WERI-Rb-1 (cell line): ENCODE results near the gene WDR74.
A peak's percentile ranks its signal among the peaks of the same experiment; 100 is the strongest.

Source experiments
- DNase-seq: peaks from one replicate; pipeline ENCODE4 v3.0.0-alpha.2; 2020
- H3K27ac ChIP-seq: fragments of 250-450 bp; sonication (Bioruptor Pico); 2 replicates; pipeline ENCODE4 v1.5.1; 2020; ENCODE audit warnings: mild to moderate bottlenecking, moderate library complexity
- H3K27me3 ChIP-seq: fragments of 250-450 bp; sonication (Bioruptor Pico); 2 replicates; pipeline ENCODE4 v1.5.1; 2021; ENCODE audit warnings: mild to moderate bottlenecking, low read depth, moderate library complexity; ENCODE audit not compliant: insufficient read depth, severe bottlenecking
- H3K36me3 ChIP-seq: fragments of 250-450 bp; sonication (Bioruptor Pico); 2 replicates; pipeline ENCODE4 v1.5.1; 2020; ENCODE audit warnings: mild to moderate bottlenecking, moderate library complexity
- H3K4me3 ChIP-seq: 2 replicates; pipeline ENCODE4 v1.5.1; 2011; ENCODE audit warnings: low read depth, mild to moderate bottlenecking, control low read depth, low read length
- H3K9me3 ChIP-seq: fragments of 250-450 bp; sonication (Bioruptor Pico); 2 replicates; pipeline ENCODE4 v1.5.1; 2021; ENCODE audit warnings: mild to moderate bottlenecking, moderate library complexity; ENCODE audit not compliant: severe bottlenecking
- CTCF ChIP-seq: IDR thresholded peaks from 2 replicates; pipeline ENCODE4 v1.5.1; 2011; ENCODE audit warnings: low read depth, mild to moderate bottlenecking, control low read depth, inconsistent platforms, low read length

The WDR74 gene

GRCh38 chr11:62879235-62879978, 40.0 kb upstream of the WDR74 start:
- Histone ChIP-seq H3K36me3 (peaks cover 87% of the 10 kb centered on the region), H3K27ac (peak overlapping the region; percentile 2; the same call in 1 of the 2 replicates), H3K4me3 (no peak overlapping the region), H3K9me3 (no peaks in the 10 kb centered on the region), H3K27me3 (no peaks in the 10 kb centered on the region)
- no peak for TF ChIP-seq CTCF
- no peak for DNase-seq

- Histone ChIP-seq H3K27me3 (no peaks in the 10 kb centered on the region), H3K9me3 (no peaks in the 10 kb centered on the region), H3K4me3 (no peak overlapping the region), H3K36me3 (peaks cover 86% of the 10 kb centered on the region), H3K27ac (peak overlapping the region; percentile 67)
- TF ChIP-seq CTCF = no peak
- no peak for DNase-seq
These were observed 37.3 kb upstream of the WDR74 start for GRCh38 chr11:62876712-62877111.

GRCh38 chr11:62875698-62876478, 36.5 kb upstream of the WDR74 start:
- no peak for DNase-seq
- TF ChIP-seq CTCF = 0 out of 2 replicates have a peak, but pooled peaks have one; percentile 15
- H3K27ac ChIP-seq = peak overlapping the region; percentile 67
- no peaks in the 10 kb centered on the region for H3K9me3 ChIP-seq
- no peaks in the 10 kb centered on the region for H3K27me3 ChIP-seq
- H3K4me3 ChIP-seq = no peak overlapping the region
- H3K36me3 ChIP-seq = peaks cover 87% of the 10 kb centered on the region

- H3K9me3 ChIP-seq = no peaks in the 10 kb centered on the region
- H3K27me3 ChIP-seq = no peaks in the 10 kb centered on the region
- peak overlapping the region; percentile 67 for H3K27ac ChIP-seq
- H3K36me3 ChIP-seq = peaks cover 87% of the 10 kb centered on the region
- TF ChIP-seq CTCF = no peak
- no peak overlapping the region for H3K4me3 ChIP-seq
- DNase-seq = no peak
These were observed 35.5 kb upstream of the WDR74 start for GRCh38 chr11:62874851-62875250.

- DNase-seq = no peak
- Histone ChIP-seq H3K36me3 (peaks cover 51% of the 10 kb centered on the region), H3K9me3 (no peaks in the 10 kb centered on the region), H3K4me3 (no peak overlapping the region), H3K27me3 (no peaks in the 10 kb centered on the region), H3K27ac (no peak overlapping the region)
- TF ChIP-seq CTCF = no peak
These were observed 26.2 kb upstream of the WDR74 start for GRCh38 chr11:62865635-62866034.
